NCI-H82 treated with DMSO at 0.1 percent for 48 hours (cell line): ENCODE data around the gene OCIAD1.
A peak's percentile ranks its signal among the peaks of the same experiment; 100 is the strongest.
"Not testable (repeated sequence)": the region's sequence is repeated elsewhere in the genome, so short reads cannot be mapped to it uniquely, and the experiment has no call there.

Experiments
- DNase-seq: peaks from one replicate; lab custom pipeline; 2025; ENCODE audit not compliant: unreplicated experiment; lab: John Stamatoyannopoulos, UW

Gene OCIAD1, protein sequence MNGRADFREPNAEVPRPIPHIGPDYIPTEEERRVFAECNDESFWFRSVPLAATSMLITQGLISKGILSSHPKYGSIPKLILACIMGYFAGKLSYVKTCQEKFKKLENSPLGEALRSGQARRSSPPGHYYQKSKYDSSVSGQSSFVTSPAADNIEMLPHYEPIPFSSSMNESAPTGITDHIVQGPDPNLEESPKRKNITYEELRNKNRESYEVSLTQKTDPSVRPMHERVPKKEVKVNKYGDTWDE

DNA sequence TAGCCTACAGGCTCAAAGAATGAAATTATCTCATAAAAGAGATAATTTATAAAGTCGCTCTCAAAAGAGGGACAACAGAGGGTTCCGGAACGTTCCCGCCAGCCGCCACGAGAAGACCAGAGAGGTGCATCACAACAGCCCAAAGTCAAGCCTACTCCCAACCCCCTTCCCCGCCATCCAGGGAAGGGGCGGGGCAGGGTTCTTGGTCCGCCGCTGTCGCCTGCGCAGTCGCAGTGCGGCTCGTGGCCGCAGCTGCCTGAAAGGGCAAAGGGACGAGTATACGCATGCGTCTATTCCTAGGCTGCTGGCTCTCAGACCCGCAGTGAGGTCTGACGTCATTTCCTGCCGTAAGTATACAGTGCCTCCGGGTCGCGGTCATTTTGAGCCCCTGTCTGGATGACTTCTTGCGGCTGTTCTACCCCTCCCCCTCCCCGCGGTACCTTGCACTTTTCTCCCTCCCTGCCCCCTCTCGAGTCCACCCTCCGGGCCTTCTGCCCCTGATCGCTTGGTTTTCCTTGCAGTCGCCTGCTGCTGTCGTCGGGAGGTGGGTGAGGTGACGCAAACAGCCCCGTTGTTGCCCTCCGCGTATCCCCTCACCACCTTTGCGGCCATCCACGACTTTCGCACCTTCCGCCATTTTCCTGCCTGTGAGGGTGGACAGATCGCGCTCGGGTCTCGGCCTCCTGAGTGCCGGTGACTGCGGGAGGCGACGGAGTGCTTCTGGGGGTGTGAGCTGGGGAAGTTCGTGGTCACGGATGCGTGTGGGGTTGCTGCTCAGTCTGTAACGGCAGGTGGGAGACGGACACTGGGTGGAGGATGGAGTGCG, at the start of gene OCIAD1:
Gene OCIAD1, plus strand, starts transcription at position 383 of the 826 bp plus-strand sequence. CDS start 1,537 bp downstream, outside the sequence.
- DNase-seq, result peak; percentile 98

- DNase-seq, result no peak
These were observed 48.9 kb upstream of the OCIAD1 start for GRCh38 chr4:48781968-48782367.

- no peak for DNase-seq
These were observed 45.6 kb upstream of the OCIAD1 start for GRCh38 chr4:48785302-48785701.

DNA sequence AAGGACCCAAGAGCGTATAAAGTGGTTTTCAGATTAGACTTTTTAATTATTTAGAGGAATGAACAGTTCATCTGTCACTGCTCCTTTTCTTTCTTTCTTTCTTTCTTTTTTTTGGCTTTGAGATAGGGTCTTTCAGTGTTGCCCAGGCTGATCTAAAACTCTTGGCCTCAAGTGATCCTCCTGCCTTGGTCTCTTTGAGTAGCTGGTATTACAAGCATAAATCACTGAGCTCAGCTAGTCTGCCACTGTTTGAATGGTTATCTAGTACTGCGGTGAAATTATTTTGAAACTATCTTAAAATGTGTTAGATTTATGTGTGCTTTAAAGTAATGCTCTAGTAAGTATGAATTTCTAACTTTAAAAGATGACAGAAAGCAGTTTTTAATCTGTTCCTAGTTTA, 44.3 kb upstream of the OCIAD1 start:
- no peak for DNase-seq

- DNase-seq, result no peak
These were observed 43.8 kb upstream of the OCIAD1 start for GRCh38 chr4:48787056-48787455.

GRCh38 chr4:48790561-48790960, 40.3 kb upstream of the OCIAD1 start:
- DNase-seq, result no peak

- DNase-seq, result no peak
These were observed 39.6 kb upstream of the OCIAD1 start for GRCh38 chr4:48791313-48791712.

DNA sequence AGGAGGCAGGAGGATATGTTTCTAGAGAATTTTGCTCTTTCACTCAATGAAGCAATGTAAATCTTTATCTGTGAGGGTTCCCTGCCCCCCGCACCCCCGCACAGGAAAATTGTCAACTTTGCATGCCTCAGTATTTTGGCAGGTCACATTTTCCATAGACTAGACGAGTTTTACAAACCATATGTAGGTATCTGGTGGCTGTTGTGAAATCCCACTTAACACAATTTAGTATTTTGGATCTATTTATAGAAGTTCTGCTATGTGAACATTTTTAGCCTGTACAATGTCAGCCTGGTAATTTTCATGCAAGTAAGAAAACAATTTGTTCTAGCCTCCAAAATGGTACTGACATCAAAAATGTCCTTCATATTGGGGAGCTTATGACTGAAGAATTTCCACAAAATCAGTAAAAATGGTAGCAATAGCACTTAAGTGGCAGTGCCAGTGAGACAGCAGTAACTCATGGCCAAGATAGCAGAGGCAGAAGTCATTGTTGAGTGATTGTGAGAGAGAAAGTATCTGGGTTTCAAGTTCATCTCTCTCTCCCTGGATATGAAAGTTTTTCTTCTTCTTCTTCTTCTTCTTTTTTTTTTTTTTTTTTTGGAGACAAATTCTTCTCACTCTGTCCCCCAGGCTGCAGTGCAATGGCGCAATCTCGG, 38.4 kb upstream of the OCIAD1 start:
- no peak for DNase-seq

GRCh38 chr4:48795108-48795507, 35.8 kb upstream of the OCIAD1 start:
- no peak for DNase-seq

DNA sequence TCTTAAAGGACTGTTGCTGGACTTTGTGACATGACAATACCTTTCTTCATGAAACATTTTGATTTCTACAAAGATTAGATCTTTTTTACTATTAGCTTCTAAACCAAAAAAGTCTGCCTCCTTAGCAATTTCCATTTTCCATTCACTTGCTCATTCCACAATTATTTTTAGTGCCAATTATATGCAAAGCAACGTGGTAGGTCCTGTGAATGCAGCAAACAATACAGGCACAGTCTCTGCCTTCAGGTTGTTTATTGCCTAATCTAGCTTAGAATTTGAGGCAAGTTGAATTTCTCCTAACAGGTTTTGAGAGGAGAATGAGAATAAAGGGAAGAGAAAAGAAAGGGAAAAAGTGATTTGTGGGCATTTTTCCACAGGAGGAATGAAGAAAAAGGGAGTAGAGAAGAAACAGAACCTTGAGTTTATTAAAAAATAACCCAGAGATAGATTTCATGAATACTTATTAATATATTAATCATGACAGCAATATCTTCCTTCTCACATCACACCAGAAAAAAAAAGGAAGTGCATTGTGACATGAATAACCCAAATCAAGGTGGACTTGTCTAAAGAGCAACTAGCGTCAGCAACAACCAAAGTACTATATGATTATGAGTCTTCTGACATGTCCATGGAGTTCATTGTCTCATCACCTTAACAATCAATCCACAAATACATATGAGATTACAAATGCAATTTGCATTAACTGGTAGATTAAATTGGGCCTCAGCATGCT, 34.5 kb upstream of the OCIAD1 start:
- DNase-seq, result no peak

DNA sequence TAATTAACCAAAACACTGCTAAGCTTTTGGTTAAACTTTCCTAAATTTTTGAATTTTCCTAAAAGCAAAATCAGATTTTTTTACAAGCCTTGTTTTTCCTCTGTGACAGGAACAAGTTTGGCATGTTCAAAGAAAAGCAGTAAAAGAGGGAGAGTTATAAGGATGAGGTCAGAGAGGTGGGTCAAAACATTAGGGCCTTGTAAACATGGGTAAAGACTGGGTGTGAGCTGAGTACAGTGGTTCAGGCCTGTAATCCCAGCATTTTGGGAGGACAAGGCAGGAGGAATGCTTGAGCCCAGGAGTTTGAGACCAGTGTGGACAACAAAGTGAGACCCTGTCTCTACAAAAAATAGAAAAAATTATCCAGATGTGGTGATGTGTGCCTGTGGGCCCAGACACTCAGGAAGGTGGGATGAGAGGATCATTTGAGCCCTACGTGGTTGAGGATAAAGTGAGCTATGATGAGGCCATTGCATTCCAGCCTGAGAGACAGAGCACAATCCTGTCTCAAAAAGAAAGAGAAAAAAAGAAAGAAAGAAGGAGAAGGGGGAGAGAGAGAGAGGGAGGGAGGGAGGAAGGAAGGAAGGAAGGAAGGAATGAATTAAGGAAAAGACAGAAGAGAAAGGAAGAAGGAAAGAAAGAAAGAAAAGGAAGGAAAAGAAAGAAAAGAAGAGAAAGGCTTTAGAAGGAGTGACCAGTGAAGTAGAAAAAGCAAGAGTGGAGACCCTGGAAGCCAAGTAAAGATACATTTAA, 33.8 kb upstream of the OCIAD1 start:
- no peak for DNase-seq

- DNase-seq, result no peak
These were observed 32.8 kb upstream of the OCIAD1 start for GRCh38 chr4:48798117-48798516.

DNA sequence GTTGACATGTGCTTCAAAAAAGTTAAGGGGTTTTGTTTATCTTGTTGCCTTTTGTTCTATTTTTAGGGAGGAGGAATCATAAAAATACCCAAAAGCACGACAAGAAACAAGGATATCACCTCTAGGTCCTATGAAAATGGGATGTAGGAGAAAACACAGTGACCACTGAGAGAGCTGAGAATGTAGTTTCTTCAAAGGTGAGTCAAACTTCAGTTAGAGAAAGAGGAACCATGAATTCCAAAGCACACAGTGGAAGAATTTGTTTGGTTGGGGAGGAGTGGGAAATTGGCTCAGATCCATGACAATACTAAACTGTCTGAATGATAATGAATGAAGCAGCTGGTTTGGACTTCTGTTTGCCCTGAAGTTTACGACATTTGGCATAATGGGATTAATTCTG, 31.7 kb upstream of the OCIAD1 start:
- DNase-seq, result peak; percentile 51

GRCh38 chr4:48800155-48800554, 30.7 kb upstream of the OCIAD1 start:
- DNase-seq, result not testable (repeated sequence)

DNA sequence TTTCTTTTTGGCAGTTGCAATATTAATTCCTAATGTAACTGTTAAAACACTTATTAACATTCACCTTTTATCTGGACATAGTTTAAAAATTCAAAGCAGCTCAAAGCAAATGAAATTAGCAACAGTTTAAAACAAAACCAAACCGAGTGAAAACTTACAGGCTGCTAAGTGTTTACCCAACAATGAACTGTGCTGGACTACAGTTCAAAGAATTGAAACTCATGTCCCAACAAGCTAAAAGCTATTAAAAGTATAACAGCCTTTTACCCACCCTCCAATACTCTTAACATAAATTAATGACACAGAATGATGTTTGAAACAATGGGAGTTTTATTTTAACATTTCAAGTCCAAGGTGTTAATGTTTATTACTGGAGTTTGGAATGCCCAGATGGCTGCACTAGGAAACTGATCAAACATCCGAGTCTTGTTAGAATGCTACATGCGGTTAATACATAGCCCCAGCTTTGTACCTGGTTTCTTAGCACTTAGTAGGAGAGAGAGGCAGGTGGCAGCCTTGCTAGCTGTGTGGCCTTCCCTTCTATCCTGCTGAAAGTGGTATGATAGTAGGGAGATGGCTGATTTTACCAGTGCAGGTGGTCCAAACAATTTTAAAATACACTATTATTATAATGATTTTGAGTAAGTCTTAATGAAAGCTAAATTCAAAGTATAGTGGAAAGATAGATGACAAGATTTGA, 29.7 kb upstream of the OCIAD1 start:
- DNase-seq, result no peak

GRCh38 chr4:48804584-48805301, 26.1 kb upstream of the OCIAD1 start:
- DNase-seq, result no peak

GRCh38 chr4:48812866-48813265, 18.0 kb upstream of the OCIAD1 start:
- no peak for DNase-seq

DNA sequence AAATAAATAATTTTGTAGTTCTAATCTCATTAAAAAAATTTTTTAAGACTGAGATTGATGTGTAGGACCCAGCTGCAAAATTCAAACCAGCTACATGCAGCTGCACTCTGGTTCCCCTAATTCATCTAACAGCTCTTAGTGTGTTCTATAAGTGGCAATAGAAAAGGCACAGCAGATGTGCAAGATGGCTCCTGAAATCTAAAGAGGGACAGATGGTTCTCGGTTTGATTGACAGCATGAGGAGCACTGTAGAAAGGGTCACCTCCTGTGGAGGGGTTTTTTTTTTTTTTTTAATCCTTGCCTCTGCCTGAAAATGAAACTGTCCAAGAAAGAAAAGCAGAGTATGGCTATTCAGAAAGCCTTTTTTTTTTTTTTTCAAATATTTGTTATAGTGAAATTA, 16.9 kb upstream of the OCIAD1 start:
- peak; percentile 95 for DNase-seq

- no peak for DNase-seq
These were observed 15.4 kb upstream of the OCIAD1 start for GRCh38 chr4:48815483-48815882.
